Skeletal muscle tissue (tissue), 4 donors: ENCODE results near the gene MOGAT3. TPM values are rescaled to one million over a fixed set of nuclear protein-coding genes. Genes with fewer than 3 reads are reported as not detected.
A peak's percentile ranks its signal among the peaks of the same experiment; 100 is the strongest.

Experiments used
- H3K27ac ChIP-seq: one replicate; pipeline ENCODE4 v1.7.0; 2013; ENCODE audit warnings: mild to moderate bottlenecking, low read depth, low read length, inconsistent platforms
- H3K27me3 ChIP-seq, 3 donors: one replicate each; pipeline ENCODE4 v1.7.0; 2013; ENCODE audit warnings: low read length in 3 of 3; ENCODE audit not compliant: control insufficient read depth in 3 of 3, insufficient read depth in 3 of 3
- H3K36me3 ChIP-seq, 3 donors: one replicate each; pipeline ENCODE4 v1.7.0; 2013; ENCODE audit warnings: low read length in 3 of 3; ENCODE audit not compliant: control insufficient read depth in 3 of 3, insufficient read depth in 3 of 3
- H3K4me1 ChIP-seq, 3 donors: one replicate each; pipeline ENCODE4 v1.7.0; 2013; ENCODE audit warnings: low read length in 3 of 3, mild to moderate bottlenecking in 3 of 3; ENCODE audit not compliant: control insufficient read depth in 3 of 3, insufficient read depth in 3 of 3
- H3K4me3 ChIP-seq, 3 donors: one replicate each; pipeline ENCODE4 v1.7.0; 2013; ENCODE audit warnings: low read length in 3 of 3
- H3K9ac ChIP-seq, 3 donors: one replicate each; pipeline ENCODE4 v1.7.0; 2013; ENCODE audit warnings: low read length in 3 of 3, mild to moderate bottlenecking in 3 of 3, moderate library complexity in 2 of 3, low read depth in 1 of 3
- H3K9me3 ChIP-seq, 3 donors: one replicate each; pipeline ENCODE4 v1.7.0; 2013; ENCODE audit warnings: low read length in 3 of 3; ENCODE audit not compliant: control insufficient read depth in 3 of 3
- total RNA-seq: library from RNA; depleted of rRNA; stranded (reverse); fragments of >200 nt; gene quantifications from one replicate; pipeline ENCODE4 v1.2.3, GENCODE V29; 2014
- donor health status: Osteomylitis.

Gene MOGAT3
- total RNA-seq, 1 donor from 2014 or later, result not detected

DNA sequence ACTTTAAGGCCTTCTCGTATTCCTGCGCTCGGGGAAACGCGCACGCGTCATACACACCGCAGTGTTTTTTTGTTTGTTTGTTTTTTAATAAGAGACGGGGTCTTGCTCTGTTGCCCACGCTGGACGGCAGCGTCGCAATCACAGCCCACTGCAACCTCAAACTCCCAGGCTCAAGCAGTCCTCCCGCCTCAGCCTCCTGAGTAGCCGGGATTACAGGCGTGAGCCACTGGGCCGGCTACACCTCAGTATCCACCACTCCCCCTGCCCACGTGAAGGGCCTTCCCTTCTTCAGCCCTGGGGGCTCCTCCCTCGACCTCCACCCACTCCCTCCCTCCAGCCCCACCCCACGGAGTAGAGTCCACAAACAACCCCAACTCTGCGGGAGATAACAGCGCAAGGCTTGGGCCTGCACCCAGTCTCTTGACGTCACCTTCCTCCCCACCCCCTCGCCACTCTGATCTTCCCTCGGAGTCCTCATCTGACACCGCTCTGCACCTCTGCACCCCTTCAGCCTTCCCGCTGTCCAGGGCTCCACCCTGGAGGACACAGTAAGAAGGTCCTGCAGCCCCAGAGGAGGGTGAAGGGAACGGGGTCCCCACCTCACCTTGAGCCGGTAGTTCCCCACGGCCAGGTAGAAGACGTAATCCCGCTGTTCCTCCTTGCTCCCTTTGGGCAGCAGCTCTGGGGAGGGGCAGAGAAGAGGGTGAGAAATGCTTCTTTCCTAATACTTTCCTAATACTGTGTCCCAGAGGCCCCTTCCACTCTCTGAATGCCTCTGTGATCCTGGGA lies 39.6 kb upstream of the MOGAT3 start:
- H3K4me1 ChIP-seq, result peaks cover 52 to 68% (median 56%) of the 10 kb centered on the region in 3 donors
- peaks cover 24 to 28% (median 25%) of the 10 kb centered on the region in 3 donors for H3K36me3 ChIP-seq

GRCh38 chr7:101239951-101240220 lies 39.0 kb upstream of the MOGAT3 start:
- Histone ChIP-seq H3K9ac (no peak overlapping the region), H3K27me3 (no peaks in the 10 kb centered on the region), H3K4me1 (peaks cover 48 to 64% (median 54%) of the 10 kb centered on the region in 3 donors), H3K4me3 (no peak overlapping the region), H3K27ac (peak overlapping the region; percentile 59), H3K36me3 (peaks cover 24 to 28% (median 25%) of the 10 kb centered on the region in 3 donors), H3K9me3 (no peaks in the 10 kb centered on the region)

More for the DNA sequence above, 39.6 kb upstream of the MOGAT3 start:
- Histone ChIP-seq H3K4me3 (no peak overlapping the region), H3K27me3 (no peaks in the 10 kb centered on the region), H3K9ac (peak overlapping the region in 1 of 3 donors; percentile 50), H3K9me3 (no peaks in the 10 kb centered on the region), H3K27ac (no peak overlapping the region)

GRCh38 chr7:101239191-101239950 lies 38.5 kb upstream of the MOGAT3 start:
- no peak overlapping the region for H3K4me3 ChIP-seq
- H3K4me1 ChIP-seq, result peaks cover 47 to 59% (median 54%) of the 10 kb centered on the region in 3 donors
- H3K27ac ChIP-seq, result peak overlapping the region; percentile 59
- H3K27me3 ChIP-seq, result no peaks in the 10 kb centered on the region
- H3K36me3 ChIP-seq, result peaks cover 24 to 28% (median 25%) of the 10 kb centered on the region in 3 donors
- peak overlapping the region in 1 of 3 donors; percentile 72 for H3K9ac ChIP-seq
- H3K9me3 ChIP-seq, result no peaks in the 10 kb centered on the region

GRCh38 chr7:101238226-101239182 lies 37.7 kb upstream of the MOGAT3 start:
- peaks cover 41 to 51% (median 48%) of the 10 kb centered on the region in 3 donors for H3K4me1 ChIP-seq
- peaks cover 22 to 28% (median 24%) of the 10 kb centered on the region in 3 donors for H3K36me3 ChIP-seq
- H3K9me3 ChIP-seq, result no peaks in the 10 kb centered on the region
- peak overlapping the region in 2 of 3 donors; percentile 43 to 45 for H3K4me3 ChIP-seq
- H3K9ac ChIP-seq, result peak overlapping the region; percentile 50 to 72 (median 54)
- H3K27me3 ChIP-seq, result no peaks in the 10 kb centered on the region
- H3K27ac ChIP-seq, result peak overlapping the region; percentile 59

GRCh38 chr7:101237206-101238067 lies 36.6 kb upstream of the MOGAT3 start, which contains the start of gene CLDN15:
CLDN15 (minus strand) TSS chr7:101237802; CDS start chr7:101237581, 221 bp downstream.
- peak within 1 kb of the TSS; percentile 50 to 72 (median 54) for H3K9ac ChIP-seq
- H3K27ac ChIP-seq, result peak within 1 kb of the TSS; percentile 59
- peaks cover 22 to 24% (median 23%) of the 10 kb centered on the region in 3 donors for H3K36me3 ChIP-seq
- no peaks in the 10 kb centered on the region for H3K27me3 ChIP-seq
- H3K4me1 ChIP-seq, result peaks cover 34 to 41% (median 40%) of the 10 kb centered on the region in 3 donors
- H3K9me3 ChIP-seq, result no peaks in the 10 kb centered on the region
- peak within 1 kb of the TSS in 2 of 3 donors; percentile 45 to 56 for H3K4me3 ChIP-seq

- Histone ChIP-seq H3K4me1 (peaks cover 32 to 39% (median 37%) of the 10 kb centered on the region in 3 donors), H3K36me3 (peaks cover 22 to 24% (median 23%) of the 10 kb centered on the region in 3 donors), H3K9me3 (no peaks in the 10 kb centered on the region), H3K27ac (no peak overlapping the region), H3K9ac (peak overlapping the region in 1 of 3 donors; percentile 33), H3K4me3 (no peak overlapping the region), H3K27me3 (no peaks in the 10 kb centered on the region)
These were observed 35.5 kb upstream of the MOGAT3 start for GRCh38 chr7:101236292-101236835.

DNA sequence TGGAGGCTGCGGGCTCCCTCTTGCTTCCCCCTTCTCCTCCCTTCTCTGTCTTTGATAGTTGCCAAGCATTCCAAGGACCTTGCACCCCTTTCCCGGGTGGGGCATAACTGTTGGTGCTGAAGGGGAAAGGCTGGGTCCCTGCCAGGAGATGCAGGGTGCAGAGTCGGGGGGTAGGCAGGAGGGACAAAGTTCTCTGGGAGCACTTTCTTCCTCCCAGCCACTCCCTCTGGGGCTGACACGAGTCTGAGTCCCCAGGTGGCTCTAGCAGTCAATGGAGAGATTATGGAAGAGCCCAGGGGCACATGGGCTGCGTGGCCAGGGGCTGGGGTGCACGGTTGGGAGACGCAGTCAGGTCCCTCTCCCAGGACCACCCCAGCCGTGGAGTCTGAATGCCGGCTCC lies 34.7 kb upstream of the MOGAT3 start:
- no peaks in the 10 kb centered on the region for H3K27me3 ChIP-seq
- H3K36me3 ChIP-seq, result peaks cover 17 to 19% (median 18%) of the 10 kb centered on the region in 3 donors
- no peak overlapping the region for H3K27ac ChIP-seq
- no peaks in the 10 kb centered on the region for H3K9me3 ChIP-seq
- no peak overlapping the region for H3K9ac ChIP-seq
- H3K4me3 ChIP-seq, result no peak overlapping the region
- peaks cover 26 to 35% (median 31%) of the 10 kb centered on the region in 3 donors for H3K4me1 ChIP-seq

GRCh38 chr7:101235050-101235449 lies 34.2 kb upstream of the MOGAT3 start:
- Histone ChIP-seq H3K9ac (no peak overlapping the region), H3K36me3 (peaks cover 12 to 14% (median 13%) of the 10 kb centered on the region in 3 donors), H3K9me3 (no peaks in the 10 kb centered on the region), H3K27me3 (no peaks in the 10 kb centered on the region), H3K27ac (no peak overlapping the region), H3K4me3 (no peak overlapping the region), H3K4me1 (peaks cover 23 to 35% (median 28%) of the 10 kb centered on the region in 3 donors)
